Heart left ventricle (tissue), 13 donors: ENCODE data around the gene PML.
"Not testable (repeated sequence)": the region's sequence is repeated elsewhere in the genome, so short reads cannot be mapped to it uniquely, and the experiment has no call there.

ENCODE experiments used
- CTCF ChIP-seq, 12 donors: fragments of 200-600 bp; sonication (generic) in 4 of 12; IDR thresholded peaks; one replicate each; pipeline versions ENCODE4 v1.5.0 to v1.8.0; 2018 to 2022; ENCODE audit warnings: antibody characterized with exemption in 12 of 12, mild to moderate bottlenecking in 5 of 12
- POLR2A ChIP-seq, 2 donors: fragments of 450-650 bp; IDR thresholded peaks; one replicate each; pipeline ENCODE4 v1.6.1; 2017; ENCODE audit warnings: antibody characterized with exemption in 2 of 2, mild to moderate bottlenecking in 2 of 2, moderate library complexity in 2 of 2
- donor health status: ischemic (EF 13 %, LVEDD 7.1; RV severe dilation, severe dysfunction).
- donor health status: DM: no; HTN: yes; CAD: no.
- donor health status: DM: no; HTN: no; CAD: no.
- donor health status: ischemic (EF 25% LVEDD 6.9; RV normal size, moderate dysfunction).
- donor health status: ischemic (EF 25% LVEDD 5.7; RV mildly dilated, moderate dysfunction).
- donor health status: ischemic (EF 35%, LVEDD 5.7; RV mildly dilated, moderate dysfunction).
- donor health status: nonischemic (EF 11% LVEDD 7.7; RV severe dilation, severe dysfunction).
- donor health status: DM: yes; HTN: yes; CAD: no.
- donor health status: PGD.
- donor health status: ischemic (EF 29% LVEDD 5.4; RV normal size, mild dysfunction).
- donor health status: nonischemic (EF 23%, LVEDD 6.1; RV moderate dilation, normal function).

GRCh38 chr15:74071645-74072044, 77.1 kb downstream of the PML start:
- not testable (repeated sequence) for TF ChIP-seq CTCF, POLR2A (IDR thresholded peaks at IDR 0.05)
